ENCODE data around the gene KCNAB3. TPM values are rescaled to one million over a fixed set of nuclear protein-coding genes. Genes with fewer than 3 reads are reported as not detected.

The KCNAB3 gene
- total RNA-seq: 0.49 and 0.63 TPM in 2 replicates

GRCh38 chr17:7929158-7930023, at the start of gene KCNAB3:
Gene KCNAB3 (minus strand): TSS chr17:7929856. CDS start chr17:7929435, 421 bp downstream.

DNA sequence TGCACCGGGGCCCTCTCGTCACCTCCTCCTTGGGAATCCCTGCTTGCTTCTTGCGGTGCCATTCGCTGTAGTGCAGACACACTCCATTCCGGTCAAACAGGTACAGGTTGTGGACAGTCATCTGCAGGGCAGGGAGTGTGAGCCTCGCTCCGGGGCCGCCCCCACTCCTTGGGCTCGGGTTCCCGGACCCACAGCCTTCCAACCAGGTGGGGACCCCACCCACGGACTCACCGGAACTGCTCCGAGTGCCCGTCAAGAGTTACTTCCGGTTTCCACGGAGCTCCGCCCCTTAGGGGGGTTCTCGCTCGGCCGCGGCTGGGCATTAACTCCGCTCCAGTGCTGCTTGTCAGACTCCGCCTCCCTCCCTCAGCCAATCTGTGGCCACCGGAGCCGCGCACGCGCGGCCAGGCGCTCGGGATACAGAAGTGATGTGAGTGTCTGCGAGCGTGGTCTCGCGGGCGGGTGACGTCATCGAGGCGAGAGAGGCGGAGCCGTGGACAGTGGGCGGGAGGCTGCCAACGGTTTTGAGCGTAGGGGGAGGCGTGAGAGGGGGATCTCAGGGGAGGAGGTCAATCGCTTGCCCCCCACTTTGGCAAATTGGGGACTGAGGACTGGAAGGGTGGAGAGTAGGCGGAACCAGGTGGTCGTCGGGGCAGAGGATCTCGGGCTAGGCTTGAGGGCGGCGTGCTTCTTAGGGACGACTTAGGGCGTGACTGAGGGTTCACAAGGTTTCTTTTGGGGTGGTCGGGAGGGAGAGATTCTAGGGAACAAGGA, 2.2 kb upstream of the KCNAB3 start, which contains the start of the genes CNTROB and TRAPPC1:
TSS of gene CNTROB (plus strand) at position 498 of the 774 bp plus-strand sequence. CDS start 874 bp downstream, outside the sequence.
TSS of gene TRAPPC1 (minus strand) at position 238 of the 774 bp plus-strand sequence. CDS start at position 121, 117 bp downstream.

GRCh38 chr17:7915611-7916384, 13.9 kb downstream of the KCNAB3 start, which contains the start of gene RNF227:
Gene RNF227 (minus strand): TSS chr17:7916289. CDS start chr17:7916195, 94 bp downstream.

GRCh38 chr17:7888184-7888920, 41.3 kb downstream of the KCNAB3 start, which contains the start of gene CHD3:
Gene CHD3 (plus strand): TSS chr17:7888789. CDS start chr17:7889001, 212 bp downstream.

Other genes starting within 250 kb of the KCNAB3 start
- gene TP53, start 242.4 kb downstream of the KCNAB3 start, total RNA-seq: 29.0 and 64.8 TPM in 2 replicates
- gene WRAP53, start 241.4 kb downstream of the KCNAB3 start, total RNA-seq: 8.0 and 11.8 TPM in 2 replicates
- gene EFNB3, start 224.7 kb downstream of the KCNAB3 start, total RNA-seq: 0.16 and 0.57 TPM in 2 replicates
- under 0.01 and 0.49 TPM in 2 replicates for gene DNAH2, start 212.1 kb downstream of the KCNAB3 start, total RNA-seq
- 2.8 and 7.6 TPM in 2 replicates for gene KDM6B, start 95.6 kb downstream of the KCNAB3 start, total RNA-seq
- 24.5 and 132 TPM in 2 replicates for gene TMEM88, start 74.8 kb downstream of the KCNAB3 start, total RNA-seq
- 90.2 and 171 TPM in 2 replicates for gene NAA38, start 72.3 kb downstream of the KCNAB3 start, total RNA-seq
- 9.9 and 11.8 TPM in 2 replicates for gene CYB5D1, start 71.9 kb downstream of the KCNAB3 start, total RNA-seq
- 113 and 162 TPM in 2 replicates for gene CHD3, start 41.1 kb downstream of the KCNAB3 start, total RNA-seq
- 1.3 and 3.0 TPM in 2 replicates for gene RNF227, start 13.6 kb downstream of the KCNAB3 start, total RNA-seq
- gene TRAPPC1, start 2.1 kb upstream of the KCNAB3 start, total RNA-seq: 45.3 and 77.3 TPM in 2 replicates
- gene CNTROB, start 2.4 kb upstream of the KCNAB3 start, total RNA-seq: 18.7 and 19.1 TPM in 2 replicates
- gene GUCY2D, start 72.8 kb upstream of the KCNAB3 start, total RNA-seq: not detected in 2 replicates
- gene ALOX15B, start 109.2 kb upstream of the KCNAB3 start, total RNA-seq: not detected in 2 replicates
- not detected in 2 replicates for gene ALOX12B, start 157.9 kb upstream of the KCNAB3 start, total RNA-seq
- gene ALOXE3, start 188.7 kb upstream of the KCNAB3 start, total RNA-seq: not detected in 2 replicates
- not detected in 2 replicates for gene HES7, start 194.2 kb upstream of the KCNAB3 start, total RNA-seq
- 9.1 and 17.7 TPM in 2 replicates for gene PER1, start 222.5 kb upstream of the KCNAB3 start, total RNA-seq
- gene VAMP2, start 233.1 kb upstream of the KCNAB3 start, total RNA-seq: 4.9 and 5.3 TPM in 2 replicates
- 13.4 and 22.3 TPM in 2 replicates for gene TMEM107, start 246.5 kb upstream of the KCNAB3 start, total RNA-seq

All from bladder microvascular endothelial cell (primary cell).